ENCODE results near the gene C10orf67.
"Not testable (repeated sequence)": the region's sequence is repeated elsewhere in the genome, so short reads cannot be mapped to it uniquely, and the experiment has no call there.

C10orf67 gene

DNA sequence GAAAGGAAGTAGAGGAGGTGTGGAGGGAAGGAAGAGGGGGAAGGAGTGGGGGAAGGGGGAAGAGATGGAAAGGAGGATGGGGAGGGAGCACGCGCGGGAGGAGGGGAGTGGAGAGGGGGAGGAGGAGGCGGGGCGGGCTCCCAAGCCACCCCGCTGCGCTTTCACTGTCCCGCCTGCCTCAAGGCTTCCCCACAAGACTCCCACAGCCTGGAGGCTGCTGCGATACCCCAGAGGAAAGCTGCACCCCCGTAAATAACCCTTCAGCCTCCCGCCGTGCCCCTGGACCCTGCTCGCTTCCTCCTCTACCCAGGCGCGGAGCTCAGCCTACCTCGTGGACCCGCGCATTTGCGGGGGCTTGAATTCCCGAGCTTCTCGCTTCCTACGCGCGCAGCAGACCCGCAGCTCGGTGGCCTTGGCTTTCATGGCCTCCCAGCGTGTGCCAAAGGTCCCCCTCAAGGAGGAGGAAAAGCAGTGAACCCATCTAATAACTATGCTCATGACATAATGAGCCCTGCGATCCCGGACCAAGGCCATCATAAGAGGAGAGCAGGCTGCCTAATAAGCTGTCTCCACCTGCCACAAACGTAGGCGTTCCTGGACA lies at the start of gene C10orf67:
Gene C10orf67 (minus strand): TSS at position 557 of the 601 bp plus-strand sequence. CDS start 23 bp downstream, at position 534.
- peak; percentile 28 for DNase-seq

DNA sequence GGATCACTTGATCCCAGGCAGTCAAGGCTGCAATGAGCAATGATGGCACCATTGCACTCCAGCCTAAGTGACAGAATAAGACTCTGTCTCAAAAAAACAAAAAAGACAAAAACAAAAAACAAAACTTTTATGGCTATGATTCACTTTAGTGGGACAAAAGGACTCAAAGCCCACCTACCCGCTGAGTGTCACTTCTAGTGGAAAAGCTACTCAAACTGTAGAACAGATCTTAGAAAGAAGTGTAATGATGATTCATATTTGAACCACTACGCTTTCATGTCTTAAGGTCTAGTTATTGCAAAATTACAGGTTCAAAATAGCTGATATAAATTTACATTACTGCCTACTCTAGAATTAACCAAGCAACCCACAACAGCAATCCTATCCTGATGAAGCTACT lies 47.2 kb upstream of the C10orf67 start:
- DNase-seq, result no peak

DNA sequence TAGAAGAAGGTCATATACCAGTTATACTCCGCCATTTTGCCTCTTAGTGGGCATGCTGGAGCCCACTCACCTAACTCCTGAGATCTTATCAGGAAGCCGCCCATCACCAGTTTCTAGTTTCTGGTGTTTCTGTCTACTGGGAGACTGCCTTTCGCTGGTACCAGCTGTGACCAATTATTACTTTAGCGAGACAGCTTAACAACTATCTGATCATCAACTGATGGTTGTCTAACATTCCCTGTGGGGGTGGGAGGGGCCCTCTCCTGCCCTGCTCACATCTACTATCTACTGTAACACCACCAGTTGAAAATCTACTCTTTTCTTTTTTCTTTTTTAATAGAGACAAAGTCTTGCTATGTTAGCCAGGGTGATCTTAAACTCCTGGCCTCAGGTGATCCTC lies 46.2 kb upstream of the C10orf67 start:
- no peak for DNase-seq

DNA sequence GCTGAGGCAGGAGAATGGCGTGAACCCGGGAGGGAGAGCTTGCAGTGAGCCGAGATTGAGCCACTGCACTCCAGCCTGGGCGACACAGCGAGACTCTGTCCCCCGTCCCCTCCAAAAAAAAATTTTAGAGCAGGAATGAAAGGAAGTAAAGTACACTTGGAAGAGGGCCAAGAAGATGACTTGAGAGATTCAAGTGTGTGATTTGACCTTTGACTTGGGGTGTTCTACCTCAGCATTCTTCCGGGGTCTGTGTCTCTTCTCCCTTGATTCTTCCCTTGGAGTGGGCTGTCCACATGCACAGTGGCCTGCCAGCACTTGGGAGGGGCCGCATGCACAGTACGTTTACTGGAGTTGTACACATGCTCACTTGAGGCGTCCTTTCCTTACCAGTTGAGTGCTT lies 45.8 kb upstream of the C10orf67 start:
- not testable (repeated sequence) for DNase-seq

DNA sequence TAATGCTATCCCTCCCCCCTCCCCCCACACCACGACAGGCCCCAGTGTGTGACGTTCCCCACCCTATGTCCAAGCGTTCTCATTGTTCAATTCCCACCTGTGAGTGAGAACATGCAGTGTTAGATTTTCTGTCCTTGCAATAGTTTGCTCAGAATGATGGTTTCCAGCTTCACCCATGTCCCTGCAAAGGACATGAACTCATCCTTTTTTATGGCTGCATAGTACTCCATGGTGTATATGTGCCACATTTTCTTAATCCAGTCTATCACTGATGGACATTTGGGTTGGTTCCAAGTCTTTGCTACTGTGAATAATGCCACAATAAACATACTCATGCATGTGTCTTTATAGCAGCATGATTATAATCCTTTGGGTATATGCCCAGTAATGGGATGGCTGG lies 42.9 kb upstream of the C10orf67 start:
- DNase-seq, result not testable (repeated sequence)

DNA sequence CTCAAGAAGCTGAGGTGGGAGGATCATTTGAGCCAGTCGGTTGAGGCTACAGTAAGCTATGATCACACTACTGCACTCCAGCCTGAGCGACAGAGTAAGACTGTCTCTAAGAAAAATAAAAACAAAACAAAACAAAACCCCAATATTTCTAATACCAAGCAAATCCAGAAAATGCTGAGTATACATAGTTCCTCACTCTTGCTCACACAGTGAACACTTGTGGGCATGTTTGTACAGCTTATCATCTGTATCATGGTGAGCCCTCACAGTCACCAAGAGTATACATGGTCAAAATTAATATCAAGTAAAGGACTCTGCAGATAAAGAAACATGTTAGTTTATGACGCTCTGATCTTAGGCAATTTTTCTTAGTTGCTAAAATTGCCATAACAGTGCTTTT lies 41.5 kb upstream of the C10orf67 start:
- DNase-seq, result no peak

DNA sequence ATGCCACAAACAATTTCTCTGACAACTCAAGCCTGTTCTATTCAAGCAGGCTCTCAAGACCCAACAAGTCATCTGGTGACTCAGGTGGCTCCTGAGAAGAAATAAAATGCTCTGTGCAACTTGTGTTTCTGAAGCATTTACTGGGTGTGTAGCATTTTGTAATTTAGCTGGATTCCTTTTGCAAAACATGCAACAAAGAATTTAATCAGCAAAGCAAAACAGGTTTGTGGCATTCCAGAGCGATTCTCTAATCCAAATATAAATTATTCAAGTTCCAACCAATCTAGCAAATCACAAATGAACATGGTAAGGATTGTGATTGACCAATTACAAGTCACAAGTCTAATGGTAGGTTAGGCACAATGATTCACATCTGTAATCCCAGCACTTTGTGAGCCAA lies 39.8 kb upstream of the C10orf67 start:
- DNase-seq, result peak; percentile 82

DNA sequence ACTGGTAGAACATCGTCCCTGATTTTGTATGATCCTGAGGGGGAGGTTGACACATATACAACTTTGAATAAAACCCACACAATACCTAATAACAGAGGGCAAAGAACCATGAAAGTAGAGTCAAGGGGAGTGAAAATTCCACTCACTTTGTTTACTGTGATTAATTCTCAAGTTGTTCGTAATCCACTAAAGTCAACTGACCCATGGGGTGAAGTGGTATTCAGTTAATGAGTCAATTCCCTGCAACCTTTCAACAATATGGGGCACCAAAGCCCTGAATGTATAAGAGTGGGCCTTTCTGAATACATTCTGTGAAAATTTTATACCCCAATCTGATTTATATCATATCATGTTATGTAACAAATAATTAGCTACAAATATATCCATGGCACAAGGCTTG lies 39.0 kb upstream of the C10orf67 start:
- no peak for DNase-seq

DNA sequence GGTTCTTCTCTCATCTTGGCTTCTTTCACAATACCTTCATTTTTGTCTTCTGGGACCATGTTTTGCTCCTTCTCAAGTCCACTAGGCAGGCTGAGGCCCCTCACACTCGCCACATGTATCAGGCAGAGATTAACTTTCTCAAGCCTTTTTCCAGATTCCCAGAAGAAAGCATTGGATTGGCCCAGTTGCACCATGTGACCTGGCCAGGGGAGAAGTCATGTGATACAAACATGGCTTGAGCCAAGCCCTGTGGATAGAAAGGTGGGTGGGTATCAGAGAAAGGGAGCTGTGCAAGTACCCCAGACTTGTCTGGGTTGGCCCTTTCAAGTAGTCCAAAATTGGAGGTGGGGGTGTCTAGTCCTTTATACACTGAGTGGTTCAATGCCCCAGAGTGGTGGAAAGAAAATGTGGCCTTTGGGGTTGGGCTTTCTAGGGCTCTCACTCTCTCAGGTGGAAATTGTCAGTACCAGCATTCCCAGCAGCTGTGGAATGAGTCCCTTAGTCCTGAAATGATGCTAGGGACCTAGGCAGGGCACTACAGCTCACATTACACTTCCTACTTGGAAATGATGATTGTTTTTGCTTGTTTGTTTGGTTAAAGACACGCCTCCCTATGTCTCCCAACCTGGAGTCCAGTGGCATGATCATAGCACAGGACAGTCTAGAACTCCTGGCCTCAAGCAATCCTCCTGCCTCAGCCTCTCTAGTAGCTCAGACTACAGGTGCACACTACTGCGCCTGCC lies 36.9 kb upstream of the C10orf67 start:
- DNase-seq, result no peak

DNA sequence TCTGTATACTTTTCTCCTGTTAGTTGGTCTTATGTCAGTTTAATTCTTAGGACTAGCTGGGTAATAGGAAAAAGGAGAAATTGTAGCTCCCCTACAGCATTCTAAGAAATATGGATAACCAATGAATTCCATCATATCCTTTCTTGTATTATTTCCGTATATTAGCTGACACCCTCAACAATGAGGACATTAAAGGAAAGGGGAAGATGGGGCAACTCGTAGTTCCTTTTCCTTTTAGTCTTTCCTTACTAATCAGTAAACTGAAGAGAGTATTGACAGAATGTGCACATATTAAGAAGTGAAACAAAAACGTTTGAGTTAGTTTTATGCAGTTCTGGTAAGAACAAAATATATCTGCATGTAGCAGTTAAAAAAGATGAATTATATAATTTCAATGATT lies 35.1 kb upstream of the C10orf67 start:
- no peak for DNase-seq

DNA sequence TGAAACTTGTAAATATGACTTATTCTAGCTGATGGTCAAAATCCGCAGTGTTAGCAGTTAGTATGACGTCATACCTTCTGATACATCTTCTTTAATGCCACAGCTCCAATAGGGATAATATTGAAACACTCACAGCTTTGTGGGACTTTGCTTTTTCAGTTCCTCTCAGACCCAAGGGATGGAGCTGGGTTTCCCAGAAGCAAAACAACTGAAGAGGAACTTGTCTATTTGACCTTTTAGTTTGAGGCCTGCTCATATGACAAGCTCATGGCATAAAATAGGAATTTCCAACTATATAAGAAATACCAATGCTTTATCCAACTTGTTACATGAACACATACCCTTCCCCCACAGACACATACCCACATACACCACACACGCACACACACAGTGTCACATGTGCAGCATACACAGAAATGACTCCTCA lies 31.6 kb upstream of the C10orf67 start:
- no peak for DNase-seq

DNA sequence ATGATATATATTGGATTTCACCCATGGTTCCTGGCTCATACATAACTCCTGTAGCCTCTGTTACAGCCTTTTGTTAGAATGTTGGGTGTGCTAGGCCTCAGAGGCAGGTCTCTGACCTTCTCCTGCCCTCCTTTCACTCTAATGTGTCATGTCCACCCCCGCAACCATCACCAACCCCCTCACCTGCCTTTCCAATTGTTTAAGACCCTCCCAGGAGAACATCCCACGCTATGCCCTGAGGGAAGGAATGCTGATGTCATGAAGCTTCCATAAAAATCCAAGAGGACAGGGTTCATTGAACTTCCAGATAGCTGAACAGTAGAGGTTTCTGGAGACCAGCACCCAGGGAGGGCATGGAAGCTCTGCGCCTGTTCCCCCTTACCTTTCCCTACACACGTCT lies 30.8 kb upstream of the C10orf67 start:
- DNase-seq, result peak; percentile 24

DNA sequence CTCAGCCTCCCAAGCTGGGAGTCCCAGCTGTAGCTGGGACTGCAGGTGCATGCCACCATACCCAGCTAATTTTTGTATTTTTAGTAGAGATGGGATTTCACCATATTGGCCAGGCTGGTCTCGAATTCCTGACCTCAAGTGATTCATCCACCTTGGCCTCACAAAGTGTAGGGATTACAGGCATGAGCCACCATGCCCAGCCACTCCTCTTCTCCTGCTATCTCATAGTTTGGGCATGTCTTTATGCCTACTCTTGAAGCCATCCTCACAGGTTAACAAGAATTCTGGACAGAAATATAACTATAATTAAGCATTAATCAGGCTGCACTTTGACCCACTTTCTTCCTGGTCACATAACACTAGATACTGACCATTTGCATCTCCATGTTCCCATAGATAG lies 28.6 kb upstream of the C10orf67 start:
- DNase-seq, result peak; percentile 51

DNA sequence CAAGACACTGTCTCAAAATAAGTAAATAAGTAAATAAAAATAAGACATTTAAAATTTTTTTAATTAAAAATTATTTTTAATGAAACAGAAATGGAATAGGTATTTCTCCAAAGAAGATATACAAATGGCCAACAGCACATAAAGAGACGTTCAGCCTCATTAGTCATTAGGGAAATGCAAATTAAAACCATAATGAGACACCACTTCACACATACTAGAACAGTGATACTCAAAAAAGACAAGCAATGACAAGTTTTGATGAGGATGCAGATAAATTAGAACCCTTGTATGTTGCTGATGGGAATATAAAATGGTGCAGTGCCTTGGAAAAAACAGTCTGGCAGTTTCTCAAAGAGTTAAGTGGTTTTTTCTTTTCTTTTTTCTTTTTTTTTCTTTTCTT lies 26.5 kb upstream of the C10orf67 start:
- no peak for DNase-seq

DNA sequence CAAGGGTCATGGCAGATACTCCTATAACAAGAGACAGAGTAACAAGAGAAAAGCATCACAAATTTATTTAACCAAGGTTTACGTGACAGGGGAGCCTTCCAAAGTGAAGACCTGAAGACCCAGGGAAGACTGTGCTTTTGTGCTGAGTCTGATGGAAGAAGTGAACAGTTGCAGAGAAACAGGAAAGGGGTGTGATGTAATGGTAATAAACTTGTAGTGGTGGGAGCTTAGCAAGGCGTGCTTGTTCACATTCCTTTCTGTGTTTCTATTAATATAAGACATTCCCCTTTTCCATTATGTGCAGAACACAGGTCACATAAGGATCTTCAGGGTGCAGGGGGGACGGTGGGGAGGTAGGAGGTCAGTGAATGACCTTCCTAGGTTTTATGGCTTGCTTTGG lies 25.5 kb upstream of the C10orf67 start:
- peak; percentile 26 for DNase-seq

DNA sequence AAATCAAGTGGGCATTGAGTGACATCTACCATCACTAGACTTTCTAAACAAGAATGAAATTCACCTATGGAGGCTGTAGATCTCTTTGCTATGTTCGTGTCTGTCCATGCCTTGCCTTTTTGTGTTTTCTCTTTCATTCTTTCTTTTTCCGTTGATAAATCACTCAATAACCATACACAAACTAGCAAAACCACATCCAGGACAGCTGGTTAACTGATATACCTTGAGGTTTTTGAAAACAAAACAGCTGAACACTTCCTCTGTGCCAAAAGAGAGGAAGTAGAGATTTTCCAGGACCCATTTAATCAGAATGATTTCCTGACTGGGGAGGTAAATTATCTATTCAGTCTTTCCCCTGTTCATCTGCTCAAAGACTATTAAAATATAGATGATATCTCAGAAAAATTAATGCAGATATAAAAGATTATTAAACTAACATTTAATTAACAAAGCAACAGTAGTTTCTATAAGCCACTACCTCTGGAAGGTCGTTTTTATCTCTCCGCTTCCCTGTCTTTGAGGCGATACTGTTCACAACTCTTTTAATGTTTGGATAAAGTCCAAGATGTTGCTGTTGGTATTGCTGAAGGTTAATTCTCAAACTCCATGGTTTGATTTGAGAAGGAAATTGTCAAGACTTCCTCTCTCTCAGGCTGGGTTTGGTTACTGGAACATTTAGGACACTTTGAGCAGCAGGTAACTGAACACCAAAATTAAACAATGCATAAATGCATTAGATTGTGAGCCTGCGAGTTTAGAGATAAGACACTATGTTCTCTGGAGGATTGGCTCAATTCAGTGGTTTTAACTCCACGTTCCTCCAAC lies 24.4 kb upstream of the C10orf67 start:
- DNase-seq, result no peak

DNA sequence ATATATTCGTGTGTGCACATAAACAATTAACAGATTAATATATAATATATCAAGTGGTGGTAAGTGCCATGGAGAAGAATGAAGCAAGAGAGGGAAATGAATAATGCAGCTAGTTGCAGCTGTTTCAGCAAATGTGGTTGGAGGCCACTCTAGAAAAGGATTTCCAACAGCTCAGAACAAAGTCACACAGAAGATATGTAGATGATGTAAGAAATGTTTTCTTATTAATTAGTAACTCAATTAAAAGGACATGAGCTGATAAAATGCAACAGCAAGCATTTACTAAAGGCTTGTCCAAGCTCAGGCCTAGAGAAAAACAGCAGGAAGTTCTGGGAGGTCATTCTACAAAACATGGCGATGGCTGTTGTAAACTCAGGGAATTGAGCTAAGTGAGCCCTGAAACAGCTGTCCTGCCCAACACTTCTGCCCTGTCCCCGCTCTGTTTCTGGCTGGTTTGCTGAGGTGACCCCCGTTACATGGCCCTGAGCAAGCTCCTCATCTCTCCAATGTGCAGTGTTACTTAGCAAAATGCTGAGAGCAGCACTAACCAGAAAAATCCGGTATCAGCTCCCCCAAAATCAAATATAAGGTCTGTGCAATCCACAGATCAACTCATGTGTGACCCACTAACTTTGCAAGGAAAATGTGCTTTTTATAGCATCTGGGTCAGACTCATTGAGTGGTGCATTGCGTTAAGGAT lies 23.4 kb upstream of the C10orf67 start:
- no peak for DNase-seq

DNA sequence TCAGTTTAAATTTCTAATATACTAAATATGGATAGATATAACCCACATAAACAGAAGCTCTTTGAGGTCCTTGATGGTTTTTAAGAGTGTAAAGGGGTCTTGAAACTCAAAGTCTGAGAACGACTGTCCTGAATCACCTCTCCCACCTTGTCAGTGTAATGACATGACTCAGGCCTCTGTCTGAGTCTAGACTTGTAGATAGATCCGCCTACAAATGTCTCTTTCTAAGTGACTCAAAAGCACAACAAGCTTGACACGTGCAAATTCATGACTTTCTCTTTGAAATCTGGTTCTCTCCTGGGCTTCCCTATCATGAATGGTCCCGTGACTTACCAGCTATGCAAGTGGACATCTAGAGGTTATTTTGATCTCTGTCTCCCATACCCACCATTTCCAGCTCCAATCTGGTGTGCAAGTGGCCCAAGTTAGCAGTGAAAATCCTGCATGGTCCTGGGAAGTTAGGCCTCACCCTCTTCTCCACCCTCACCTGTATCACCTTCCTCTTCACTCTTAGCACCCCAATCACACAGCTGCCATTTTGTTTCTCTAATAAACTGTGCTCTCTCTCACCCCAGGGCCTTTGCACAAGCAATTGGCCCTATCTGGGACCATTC lies 20.9 kb upstream of the C10orf67 start:
- not testable (repeated sequence) for DNase-seq

DNA sequence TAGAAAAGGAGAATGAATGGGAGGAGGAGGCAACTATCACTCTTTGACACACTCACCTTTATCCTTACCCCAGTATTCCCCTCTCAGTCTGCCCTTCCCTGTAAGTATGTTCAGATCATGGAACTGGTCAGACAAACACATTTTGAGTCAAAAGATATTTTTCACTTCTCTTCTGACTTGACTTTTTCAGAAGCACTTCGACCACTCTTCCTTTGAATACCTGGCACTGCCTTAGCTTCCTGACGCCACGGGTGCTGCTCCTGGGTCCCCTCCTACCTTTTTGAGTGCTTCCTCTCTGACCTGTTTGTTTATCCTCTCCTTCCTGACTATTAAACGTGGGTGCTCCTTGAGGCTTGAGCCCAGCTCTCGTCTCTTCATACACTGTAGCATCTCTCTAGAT lies 19.8 kb upstream of the C10orf67 start:
- DNase-seq, result no peak

DNA sequence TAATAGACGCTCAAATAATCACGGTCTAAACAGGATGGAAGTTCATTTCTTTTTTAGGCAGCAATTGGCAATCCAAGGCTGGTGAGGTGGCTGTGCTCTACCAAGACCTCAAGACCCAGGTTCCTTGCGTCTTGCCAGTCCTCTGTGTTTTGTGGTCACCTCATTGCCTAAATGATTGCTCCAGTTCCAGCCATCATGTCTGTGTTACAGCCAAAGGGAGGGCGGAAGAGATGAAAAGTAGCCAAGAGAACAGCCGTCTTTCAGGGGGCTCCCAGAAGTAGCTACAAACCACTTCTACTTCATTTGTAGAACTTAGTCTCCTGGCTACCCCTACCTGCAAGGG lies 19.2 kb upstream of the C10orf67 start:
- DNase-seq, result no peak

DNA sequence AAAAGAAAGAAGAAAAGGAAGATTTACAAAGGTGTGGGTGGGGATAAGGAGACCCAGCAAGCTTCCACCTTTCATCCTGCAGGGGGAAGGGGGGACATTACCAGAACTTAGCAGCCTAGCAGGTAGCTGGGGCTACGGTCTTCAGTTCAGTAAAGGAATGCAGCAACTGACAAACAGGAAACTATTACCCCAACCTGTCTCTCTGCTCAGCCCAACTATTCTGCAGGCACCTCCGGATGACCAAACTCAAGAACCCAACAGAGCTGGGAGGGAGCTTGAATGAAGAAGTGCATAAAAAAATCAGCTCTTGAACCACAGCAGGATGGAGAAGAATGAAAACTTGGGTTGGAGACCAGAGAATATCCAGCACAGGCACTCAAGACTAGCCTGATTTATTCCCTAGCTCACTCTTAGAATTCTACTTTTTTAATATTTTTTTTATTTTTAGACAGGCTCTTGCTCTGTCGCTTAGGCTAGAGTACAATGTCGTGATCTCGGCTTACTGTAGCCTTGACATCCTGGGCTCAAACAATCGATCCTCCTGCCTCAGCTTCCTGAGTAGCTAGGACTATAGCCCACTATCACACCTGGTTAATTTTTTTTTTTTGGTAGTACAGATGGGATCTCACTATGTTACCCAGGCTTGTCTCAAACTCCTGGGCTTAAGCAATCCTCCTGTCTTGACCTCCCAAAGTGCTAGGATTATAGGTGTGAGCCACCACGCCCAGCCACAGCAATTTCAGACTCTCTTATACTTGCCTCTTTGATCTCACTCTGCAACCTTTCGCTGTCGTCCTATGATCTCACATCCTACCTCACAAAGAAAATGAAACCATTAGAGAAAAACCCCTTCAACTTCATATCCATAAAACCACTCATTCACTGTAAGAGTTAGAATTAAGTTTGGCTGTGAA lies 18.5 kb upstream of the C10orf67 start:
- DNase-seq, result no peak
